ENCODE results near the gene FNDC11. TPM values are rescaled to one million over a fixed set of nuclear protein-coding genes. Genes with fewer than 3 reads are reported as not detected.

FNDC11 gene
- total and polyA plus RNA-seq, 2 of the 13 experiments (the other 11 are each of a cell fraction or from before 2014, with no cell fraction given), result 0.07 TPM; not detected in 1

GRCh38 chr20:63538204-63539091 lies 15.5 kb upstream of the FNDC11 start (continued):
- TF ChIP-seq ZSCAN20 (CRISPR knock-in tag; IDR thresholded peaks at IDR 0.05; ENCODE audit: borderline replicate concordance) (peak; percentile 13; the same call in 1 of the 2 replicates), HOXD1 (CRISPR knock-in tag; IDR thresholded peaks at IDR 0.05) (0 out of 2 replicates have a peak, but pooled peaks have one; percentile 2), SAFB2 (CRISPR knock-in tag; IDR thresholded peaks at IDR 0.05; ENCODE audit: borderline replicate concordance, low read depth) (no peak; the same call in 1 of the 2 replicates), ZFX (CRISPR knock-in tag; IDR thresholded peaks at IDR 0.05; ENCODE audit: low read depth) (no peak), KLF13 (CRISPR knock-in tag; IDR thresholded peaks at IDR 0.05) (no peak), ZBTB43 (CRISPR knock-in tag; conservative IDR thresholded peaks at IDR 0.05) (0 out of 2 replicates have a peak, but pooled peaks have one; percentile 24), ZNF234 (CRISPR knock-in tag; conservative IDR thresholded peaks at IDR 0.05) (no peak), ATF6 (CRISPR knock-in tag; conservative IDR thresholded peaks at IDR 0.05) (0 out of 2 replicates have a peak, but pooled peaks have one; percentile 5), MYPOP (CRISPR knock-in tag; IDR thresholded peaks at IDR 0.05) (0 out of 2 replicates have a peak, but pooled peaks have one; percentile 13), ZNF143 (CRISPR knock-in tag; IDR thresholded peaks at IDR 0.05) (0 out of 2 replicates have a peak, but pooled peaks have one; percentile 2), SATB2 (CRISPR knock-in tag; IDR thresholded peaks at IDR 0.05) (0 out of 2 replicates have a peak, but pooled peaks have one; percentile 38), SRY (CRISPR knock-in tag; IDR thresholded peaks at IDR 0.05) (no peak), ZNF253 (CRISPR knock-in tag; IDR thresholded peaks at IDR 0.05; ENCODE audit: borderline replicate concordance) (no peak), ZBTB46 (CRISPR knock-in tag; IDR thresholded peaks at IDR 0.05; ENCODE audit: borderline replicate concordance) (peak; percentile 5; the same call in 1 of the 2 replicates), PATZ1 (CRISPR knock-in tag; IDR thresholded peaks at IDR 0.05) (peak; percentile 83), PCBP1 (IDR thresholded peaks at IDR 0.05; ENCODE audit: borderline replicate concordance, low read depth, low read length) (peak; percentile 76), HDAC1 (CRISPR knock-in tag; IDR thresholded peaks at IDR 0.05) (no peak), EZH2 (conservative IDR thresholded peaks at IDR 0.05; ENCODE audit: low read depth, low read length) (no peak)

Data from HepG2 (cell line).